Measurements from ENCODE around the gene STK24.

GRCh38 chr13:98401934-98402333 lies 175.0 kb downstream of the STK24 start:
- no peak for TF ChIP-seq CTCF (IDR thresholded peaks at IDR 0.05 in 4 of 5, conservative IDR thresholded peaks at IDR 0.05 in 1 of 5)
- no peak for TF ChIP-seq POLR2A (IDR thresholded peaks at IDR 0.05)

Data from gastrocnemius medialis (tissue), 4 donors.